ENCODE measurements around the gene PCDHA1.

- TF ChIP-seq CTCF (conservative IDR thresholded peaks at IDR 0.05; ENCODE audit: low read depth, low read length), result no peak
- TF ChIP-seq EZH2 (IDR thresholded peaks at IDR 0.05; ENCODE audit: borderline replicate concordance, low read depth, low read length, poor library complexity, severe bottlenecking), result no peak
These were observed 224.3 kb downstream of the PCDHA1 start for GRCh38 chr5:141010047-141010793.

All from A673 (cell line).